Activated CD4-positive, alpha-beta T cell treated with anti-CD3 and anti-CD28 coated beads, Interleukin-2, amount 10 ng/mL, durations not matched to agents 24 days and 14 days (primary cell): Measurements from ENCODE around the gene PTCRA. TPM values are rescaled to one million over a fixed set of nuclear protein-coding genes. Genes with fewer than 3 reads are reported as not detected.
A peak's percentile ranks its signal among the peaks of the same experiment; 100 is the strongest.

Source experiments
- DNase-seq: peaks from one replicate; pipeline ENCODE4 v3.0.0; 2022
- H3K27ac Mint-ChIP-seq: one replicate; pipeline ENCODE4 v1.8.0; 2022; ENCODE audit warnings: mild to moderate bottlenecking, mixed read lengths
- H3K27me3 Mint-ChIP-seq: one replicate; pipeline ENCODE4 v1.8.0; 2022; ENCODE audit warnings: mixed read lengths
- H3K36me3 Mint-ChIP-seq: one replicate; pipeline ENCODE4 v1.8.0; 2022; ENCODE audit warnings: low read depth, mild to moderate bottlenecking, mixed read lengths
- H3K4me1 Mint-ChIP-seq: one replicate; pipeline ENCODE4 v1.8.0; 2021; ENCODE audit warnings: mixed read lengths
- H3K4me3 Mint-ChIP-seq: one replicate; pipeline ENCODE4 v1.8.0; 2022; ENCODE audit warnings: mild to moderate bottlenecking, moderate library complexity, mixed read lengths
- H3K9me3 Mint-ChIP-seq: one replicate; pipeline ENCODE4 v1.8.0; 2021; ENCODE audit warnings: mixed read lengths
- intact Hi-C: fragments of 100-400 bp; cut with micrococcal nuclease; formaldehyde crosslinking; loops from one replicate; pipeline ENCODE4 v1.15.1; 2023
- total RNA-seq: library from RNA; stranded (reverse); gene quantifications from 2 replicates; pipeline ENCODE4 v1.2.3, GENCODE V29; 2022

PTCRA gene
- total RNA-seq, 1 donor from 2014 or later = not detected

DNA sequence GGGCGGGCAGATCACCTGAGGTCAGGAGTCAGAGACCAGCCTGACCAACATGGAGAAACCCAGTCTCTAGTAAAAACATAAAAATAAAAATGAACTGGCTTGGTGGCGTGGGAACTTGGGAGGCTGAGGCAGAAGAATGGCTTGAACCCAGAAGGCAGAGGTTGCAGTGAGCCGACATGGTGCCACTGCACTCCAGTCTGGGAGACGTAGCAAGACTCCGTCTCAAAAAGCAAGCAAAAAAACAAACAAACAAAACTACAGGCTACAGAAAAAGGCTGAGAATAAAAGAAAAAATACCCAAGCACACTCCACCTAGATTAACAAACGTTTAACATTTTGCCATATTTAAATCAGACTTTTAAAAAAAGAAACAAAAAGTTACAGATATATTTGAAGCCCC is 5.9 kb downstream of the PTCRA start:
- intact Hi-C loops = no loop called here
- DNase-seq = no peak
- Mint-ChIP-seq H3K4me3 (no peak overlapping the region), H3K27ac (no peak overlapping the region), H3K27me3 (no peaks in the 10 kb centered on the region), H3K4me1 (no peaks in the 10 kb centered on the region), H3K36me3 (no peaks in the 10 kb centered on the region), H3K9me3 (no peaks in the 10 kb centered on the region)

DNA sequence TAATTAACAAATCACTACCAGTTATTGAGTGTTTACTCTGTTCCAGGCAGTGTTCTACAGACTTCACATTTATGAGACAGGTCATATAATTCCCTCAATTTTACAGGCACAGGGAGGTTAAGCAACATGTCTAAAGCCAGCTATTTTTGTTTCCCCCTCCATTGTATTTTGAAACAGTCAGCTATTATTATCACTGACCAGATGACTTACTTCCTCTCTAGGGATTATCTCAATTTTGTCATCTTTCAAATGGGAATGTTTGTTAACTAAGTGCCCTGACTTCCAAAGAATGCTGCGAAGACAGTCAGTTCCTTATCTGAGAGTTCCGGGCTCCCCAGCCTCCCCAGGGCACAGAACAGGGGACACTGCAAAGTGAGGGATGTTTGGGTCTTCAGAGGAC is 7.8 kb downstream of the PTCRA start:
- no peaks in the 10 kb centered on the region for H3K36me3 Mint-ChIP-seq
- no peaks in the 10 kb centered on the region for H3K9me3 Mint-ChIP-seq
- no peak overlapping the region for H3K4me3 Mint-ChIP-seq
- peaks cover 4% of the 10 kb centered on the region for H3K4me1 Mint-ChIP-seq
- no peak for DNase-seq
- intact Hi-C loops = no loop called here
- H3K27ac Mint-ChIP-seq = no peak overlapping the region
- no peaks in the 10 kb centered on the region for H3K27me3 Mint-ChIP-seq

DNA sequence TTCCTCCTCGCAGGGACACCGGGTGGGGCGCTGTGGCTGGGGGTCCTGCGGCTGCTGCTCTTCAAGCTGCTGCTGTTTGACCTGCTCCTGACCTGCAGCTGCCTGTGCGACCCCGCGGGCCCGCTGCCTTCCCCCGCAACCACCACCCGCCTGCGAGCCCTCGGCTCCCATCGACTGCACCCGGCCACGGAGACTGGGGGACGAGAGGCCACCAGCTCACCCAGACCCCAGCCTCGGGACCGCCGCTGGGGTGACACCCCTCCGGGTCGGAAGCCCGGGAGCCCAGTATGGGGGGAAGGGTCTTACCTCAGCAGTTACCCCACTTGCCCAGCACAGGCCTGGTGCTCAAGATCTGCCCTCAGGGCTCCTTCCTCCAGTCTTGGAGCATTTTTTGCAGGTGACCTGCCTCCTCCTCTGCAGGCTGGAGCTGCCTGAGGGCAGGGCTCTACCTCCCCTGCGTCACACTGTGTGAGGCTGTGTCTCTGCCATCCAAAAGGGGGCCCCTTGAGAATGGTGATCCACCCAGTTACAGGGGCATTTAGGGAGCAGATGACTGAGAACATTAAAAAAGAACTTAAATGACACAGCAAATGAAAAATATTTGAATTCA is 9.5 kb downstream of the PTCRA start:
- peaks cover 11% of the 10 kb centered on the region for H3K4me1 Mint-ChIP-seq
- no peak for DNase-seq
- H3K27ac Mint-ChIP-seq = no peak overlapping the region
- H3K27me3 Mint-ChIP-seq = no peaks in the 10 kb centered on the region
- intact Hi-C loops = no loop called here
- H3K9me3 Mint-ChIP-seq = no peaks in the 10 kb centered on the region
- H3K36me3 Mint-ChIP-seq = peaks cover 7% of the 10 kb centered on the region
- no peak overlapping the region for H3K4me3 Mint-ChIP-seq

DNA sequence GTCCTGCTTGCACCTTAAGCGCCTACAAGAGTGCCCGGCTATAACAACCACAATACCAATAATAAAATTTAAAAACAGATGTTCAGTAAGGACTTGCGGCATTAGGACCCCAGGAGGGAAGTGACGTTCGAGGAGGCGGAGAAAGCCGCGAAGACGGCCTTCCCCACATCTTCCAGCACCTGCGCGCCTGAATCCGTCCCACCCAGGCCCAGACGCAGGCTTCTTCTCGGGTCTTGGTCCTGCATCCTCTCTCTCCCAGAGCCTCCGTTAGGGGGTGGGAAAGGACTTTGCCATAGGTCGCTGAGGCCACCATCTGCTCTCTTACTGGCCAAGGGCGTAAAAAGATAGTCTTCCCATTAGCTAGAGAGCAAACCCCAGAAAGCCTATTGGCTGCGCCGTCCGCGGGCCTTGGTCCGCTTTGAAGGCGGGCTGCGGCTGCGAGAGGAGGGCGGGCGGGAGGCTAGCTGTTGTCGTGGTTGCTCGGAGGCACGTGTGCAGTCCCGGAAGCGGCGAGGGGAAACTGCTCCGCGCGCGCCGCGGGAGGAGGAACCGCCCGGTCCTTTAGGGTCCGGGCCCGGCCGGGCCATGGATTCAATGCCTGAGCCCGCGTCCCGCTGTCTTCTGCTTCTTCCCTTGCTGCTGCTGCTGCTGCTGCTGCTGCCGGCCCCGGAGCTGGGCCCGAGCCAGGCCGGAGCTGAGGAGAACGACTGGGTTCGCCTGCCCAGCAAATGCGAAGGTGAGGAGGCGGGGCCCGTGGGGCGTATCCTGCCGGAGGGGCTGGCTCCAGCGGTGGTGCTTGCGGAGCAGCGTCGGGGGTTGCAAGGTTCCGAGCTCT is 13.3 kb downstream of the PTCRA start, which contains the start of gene CNPY3:
TSS of gene CNPY3 (plus strand) at position 495 of the 835 bp plus-strand sequence. CDS start at position 586, 91 bp downstream.
- H3K27ac Mint-ChIP-seq = peak within 1 kb of the TSS; percentile 98
- H3K9me3 Mint-ChIP-seq = no peaks in the 10 kb centered on the region
- H3K27me3 Mint-ChIP-seq = no peaks in the 10 kb centered on the region
- H3K36me3 Mint-ChIP-seq = peaks cover 32% of the 10 kb centered on the region
- DNase-seq = peak; percentile 98
- peaks cover 34% of the 10 kb centered on the region for H3K4me1 Mint-ChIP-seq
- peak within 1 kb of the TSS; percentile 91 for H3K4me3 Mint-ChIP-seq
- intact Hi-C loops = loop anchor here (1.0 to 2.0 kb wide), 10 partner anchors 28 to 242 kb away; partner anchors contain the start of genes CUL7, KLC4, KLHDC3 and MRPL2

DNA sequence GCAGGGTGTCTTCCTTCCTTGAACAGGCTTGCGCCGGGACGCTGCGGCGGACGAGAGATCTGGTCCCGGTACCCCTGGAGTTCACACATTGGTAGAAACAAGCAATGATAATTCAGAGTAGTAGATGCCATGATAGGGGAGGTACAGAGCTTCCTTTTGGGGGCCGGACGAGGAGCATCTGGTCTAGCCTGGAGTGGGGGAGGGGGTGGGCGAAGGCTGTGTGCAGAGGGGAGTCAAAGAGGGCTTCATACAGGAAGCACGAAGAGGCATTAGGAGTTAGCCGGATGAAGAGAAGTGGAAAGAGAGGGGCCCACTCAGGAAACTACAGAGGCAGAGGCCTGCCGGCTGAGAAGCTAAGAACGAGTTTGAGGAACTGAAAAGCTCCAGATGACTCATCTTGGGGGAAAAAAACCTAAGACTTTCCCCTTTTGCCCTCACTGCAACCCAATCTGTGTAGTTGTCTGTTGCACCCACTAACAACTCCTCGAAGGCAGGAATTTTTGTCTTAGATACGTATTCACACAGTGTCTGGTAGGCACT is 14.0 kb downstream of the PTCRA start:
- peak; percentile 87 for DNase-seq
- no peaks in the 10 kb centered on the region for H3K9me3 Mint-ChIP-seq
- intact Hi-C loops = loop anchor here (1.0 to 2.0 kb wide), 10 partner anchors 29 to 241 kb away; partner anchors contain the start of genes CUL7, KLC4, KLHDC3 and MRPL2

DNA sequence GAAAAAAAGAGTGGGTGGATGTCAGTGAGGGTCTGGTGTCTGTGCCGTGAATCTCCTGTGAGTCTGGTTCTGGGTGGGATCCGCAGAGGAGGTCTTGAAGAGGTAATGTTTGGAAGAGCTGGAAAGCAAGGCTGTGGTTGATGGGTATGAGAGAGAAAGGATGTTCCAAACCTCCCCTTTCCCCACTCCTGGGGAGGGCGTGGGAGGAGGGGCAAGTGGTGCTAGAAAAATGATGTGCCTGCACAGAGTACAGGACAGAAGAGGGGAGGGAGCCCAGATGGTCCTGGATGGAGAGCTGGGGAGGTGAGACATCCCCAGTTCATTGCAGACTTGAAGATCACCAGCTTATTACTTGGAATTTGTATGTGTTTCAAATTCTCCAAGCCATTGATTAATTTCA is 16.6 kb downstream of the PTCRA start:
- no peak for DNase-seq
- intact Hi-C loops = no loop called here
- peaks cover 53% of the 10 kb centered on the region for H3K36me3 Mint-ChIP-seq

More for the DNA sequence above, 14.0 kb downstream of the PTCRA start:
- H3K4me1 Mint-ChIP-seq = peaks cover 34% of the 10 kb centered on the region
- no peaks in the 10 kb centered on the region for H3K27me3 Mint-ChIP-seq
- peak overlapping the region; percentile 98 for H3K27ac Mint-ChIP-seq
- peak overlapping the region; percentile 91 for H3K4me3 Mint-ChIP-seq
- peaks cover 37% of the 10 kb centered on the region for H3K36me3 Mint-ChIP-seq

DNA sequence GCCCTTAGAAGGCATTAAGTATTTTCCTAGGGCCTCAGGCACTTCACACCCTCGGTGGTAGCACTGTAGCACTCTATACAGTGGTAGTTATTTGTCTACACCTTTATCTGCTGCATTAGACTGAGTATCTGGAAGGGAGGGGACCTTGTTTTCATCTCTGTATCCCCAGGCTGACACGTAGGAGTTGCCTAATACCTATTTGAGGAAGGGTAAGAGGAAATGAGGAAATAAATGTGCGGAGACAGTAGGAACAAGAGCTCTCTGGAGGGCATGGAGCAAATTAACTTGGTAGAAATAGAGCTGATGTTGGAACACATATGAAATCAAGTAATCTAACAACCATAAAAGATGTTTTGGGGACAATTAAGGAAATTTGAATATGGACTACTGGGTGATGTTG is 17.4 kb downstream of the PTCRA start:
- Mint-ChIP-seq H3K4me3 (no peak overlapping the region), H3K27ac (no peak overlapping the region), H3K36me3 (peaks cover 57% of the 10 kb centered on the region), H3K27me3 (no peaks in the 10 kb centered on the region), H3K9me3 (no peaks in the 10 kb centered on the region), H3K4me1 (peaks cover 34% of the 10 kb centered on the region)
- intact Hi-C loops = no loop called here
- no peak for DNase-seq

More for the DNA sequence above, 16.6 kb downstream of the PTCRA start:
- Mint-ChIP-seq H3K9me3 (no peaks in the 10 kb centered on the region), H3K27me3 (no peaks in the 10 kb centered on the region), H3K27ac (peak overlapping the region; percentile 10), H3K4me3 (peak overlapping the region; percentile 55), H3K4me1 (peaks cover 34% of the 10 kb centered on the region)

DNA sequence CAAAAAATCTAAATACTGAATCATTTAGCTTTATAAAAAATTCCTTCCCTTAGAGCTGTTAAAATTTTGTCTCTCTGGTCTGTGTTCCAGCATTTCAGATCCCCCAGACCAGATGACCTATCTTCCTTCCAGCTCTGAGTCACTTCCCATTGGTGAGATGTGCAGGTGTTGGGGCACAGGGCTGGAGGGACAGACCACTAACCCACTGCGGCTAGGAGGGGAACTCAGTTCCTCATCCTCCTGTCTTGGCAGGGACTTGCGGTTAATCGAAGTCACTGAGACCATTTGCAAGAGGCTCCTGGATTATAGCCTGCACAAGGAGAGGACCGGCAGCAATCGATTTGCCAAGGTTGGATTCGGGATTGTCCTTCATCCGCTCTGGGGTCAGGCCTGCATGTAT is 19.5 kb downstream of the PTCRA start:
- no peak for DNase-seq
- intact Hi-C loops = no loop called here
- H3K27me3 Mint-ChIP-seq = no peaks in the 10 kb centered on the region
- H3K27ac Mint-ChIP-seq = no peak overlapping the region
- H3K9me3 Mint-ChIP-seq = no peaks in the 10 kb centered on the region
- H3K4me3 Mint-ChIP-seq = no peak overlapping the region
- peaks cover 24% of the 10 kb centered on the region for H3K4me1 Mint-ChIP-seq
- H3K36me3 Mint-ChIP-seq = peaks cover 66% of the 10 kb centered on the region

DNA sequence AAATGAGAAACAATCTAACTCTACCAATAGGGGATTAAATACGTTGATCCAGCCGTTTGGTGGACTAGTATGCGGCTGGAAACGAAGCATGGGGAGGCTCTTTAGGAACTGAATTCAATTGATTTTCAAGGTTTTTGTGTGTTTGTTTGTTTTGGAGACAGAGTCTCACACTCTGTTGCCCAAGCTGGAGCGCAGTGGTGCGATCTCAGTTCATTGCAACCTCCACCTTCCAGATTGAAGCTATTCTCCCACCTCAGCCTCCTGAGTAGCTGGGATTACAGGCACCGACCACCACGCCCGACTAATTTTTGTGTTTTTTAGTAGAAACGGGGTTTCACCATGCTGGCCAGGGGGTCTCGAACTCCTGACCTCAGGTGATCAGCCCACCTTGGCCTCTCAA is 20.5 kb downstream of the PTCRA start:
- intact Hi-C loops = no loop called here
- Mint-ChIP-seq H3K9me3 (no peaks in the 10 kb centered on the region), H3K36me3 (peaks cover 69% of the 10 kb centered on the region), H3K27me3 (no peaks in the 10 kb centered on the region), H3K27ac (no peak overlapping the region), H3K4me1 (peaks cover 16% of the 10 kb centered on the region), H3K4me3 (no peak overlapping the region)
- DNase-seq = no peak

DNA sequence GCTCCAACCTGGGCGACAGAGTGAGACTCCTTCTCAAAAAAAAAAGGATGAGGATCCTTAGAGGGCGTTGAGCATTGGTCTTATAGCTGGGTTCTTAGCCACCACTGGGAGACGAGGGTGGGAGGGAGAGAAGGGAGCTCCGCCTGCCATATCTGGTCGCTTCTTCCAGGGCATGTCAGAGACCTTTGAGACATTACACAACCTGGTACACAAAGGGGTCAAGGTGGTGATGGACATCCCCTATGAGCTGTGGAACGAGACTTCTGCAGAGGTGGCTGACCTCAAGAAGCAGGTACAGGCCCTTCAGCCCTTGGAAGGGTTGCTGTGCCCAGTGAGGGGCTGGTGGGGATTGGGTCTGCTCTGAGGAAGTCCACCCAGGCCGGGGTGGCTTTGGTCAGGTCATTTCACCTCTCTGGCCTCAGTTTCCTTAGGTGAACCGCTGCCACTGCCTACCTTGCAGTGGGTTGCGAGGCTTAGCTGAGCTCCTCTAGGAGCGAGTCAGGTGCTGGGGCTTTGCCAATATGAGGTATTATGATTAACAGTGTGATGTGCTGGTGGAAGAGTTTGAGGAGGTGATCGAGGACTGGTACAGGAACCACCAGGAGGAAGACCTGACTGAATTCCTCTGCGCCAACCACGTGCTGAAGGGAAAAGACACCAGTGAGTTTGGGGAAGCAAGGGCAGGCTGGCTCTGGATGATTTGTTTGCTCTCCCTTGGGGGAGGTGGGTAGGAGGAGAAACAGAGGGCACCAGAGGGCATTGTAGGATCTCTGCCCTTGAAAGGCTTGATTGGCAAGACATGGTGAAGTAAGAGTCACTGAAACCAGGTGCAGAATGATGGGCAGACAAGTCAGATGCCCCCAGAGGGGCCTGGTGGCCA is 21.9 kb downstream of the PTCRA start:
- no peak for DNase-seq
- Mint-ChIP-seq H3K27me3 (no peaks in the 10 kb centered on the region), H3K4me1 (peaks cover 7% of the 10 kb centered on the region), H3K36me3 (peaks cover 61% of the 10 kb centered on the region), H3K27ac (peak overlapping the region; percentile 22), H3K9me3 (no peaks in the 10 kb centered on the region), H3K4me3 (no peak overlapping the region)
- intact Hi-C loops = no loop called here

DNA sequence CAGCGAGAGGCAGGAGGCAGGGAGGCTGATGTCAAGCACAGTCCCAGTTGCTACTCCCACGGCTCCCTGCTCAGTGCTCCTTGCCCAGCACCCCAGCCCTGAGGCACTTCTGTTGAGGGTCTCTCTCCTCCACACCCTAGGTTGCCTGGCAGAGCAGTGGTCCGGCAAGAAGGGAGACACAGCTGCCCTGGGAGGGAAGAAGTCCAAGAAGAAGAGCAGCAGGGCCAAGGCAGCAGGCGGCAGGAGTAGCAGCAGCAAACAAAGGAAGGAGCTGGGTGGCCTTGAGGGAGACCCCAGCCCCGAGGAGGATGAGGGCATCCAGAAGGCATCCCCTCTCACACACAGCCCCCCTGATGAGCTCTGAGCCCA is 22.6 kb downstream of the PTCRA start:
- H3K27ac Mint-ChIP-seq = no peak overlapping the region

DNA sequence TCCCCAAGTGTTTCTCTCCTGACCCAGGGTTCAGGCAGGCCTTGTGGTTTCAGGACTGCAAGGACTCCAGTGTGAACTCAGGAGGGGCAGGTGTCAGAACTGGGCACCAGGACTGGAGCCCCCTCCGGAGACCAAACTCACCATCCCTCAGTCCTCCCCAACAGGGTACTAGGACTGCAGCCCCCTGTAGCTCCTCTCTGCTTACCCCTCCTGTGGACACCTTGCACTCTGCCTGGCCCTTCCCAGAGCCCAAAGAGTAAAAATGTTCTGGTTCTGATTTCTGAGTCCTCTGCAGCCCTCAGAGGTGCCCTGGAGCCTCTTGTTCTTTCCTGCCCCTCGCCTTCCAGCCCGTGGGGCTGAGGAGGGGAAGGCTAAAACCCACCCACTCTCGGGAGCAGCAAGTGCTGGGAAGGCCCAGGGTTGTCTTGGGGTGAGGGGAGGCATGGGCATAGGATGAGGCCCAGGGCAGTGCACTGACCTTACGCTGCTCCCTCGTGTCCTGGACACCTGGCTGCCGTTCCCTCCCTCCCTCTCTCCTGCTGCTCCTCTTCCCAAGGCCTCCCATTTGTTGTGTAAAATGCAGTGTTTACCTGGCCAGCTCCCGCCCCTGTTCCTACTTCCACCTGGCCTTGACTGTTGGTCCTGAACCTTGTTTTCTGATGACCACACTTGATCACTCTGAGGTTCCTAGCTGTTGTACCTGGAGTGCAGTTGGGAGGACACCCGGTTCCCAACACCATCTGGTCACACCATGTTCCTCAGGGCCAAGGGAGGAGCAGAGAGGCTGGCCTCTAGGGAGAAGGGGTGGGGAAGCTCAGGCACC is 23.3 kb downstream of the PTCRA start:
- intact Hi-C loops = no loop called here

More for the DNA sequence above, 22.6 kb downstream of the PTCRA start:
- intact Hi-C loops = no loop called here
- Mint-ChIP-seq H3K27me3 (no peaks in the 10 kb centered on the region), H3K9me3 (no peaks in the 10 kb centered on the region), H3K36me3 (peaks cover 58% of the 10 kb centered on the region), H3K4me1 (peaks cover 1% of the 10 kb centered on the region), H3K4me3 (no peak overlapping the region)
- no peak for DNase-seq

DNA sequence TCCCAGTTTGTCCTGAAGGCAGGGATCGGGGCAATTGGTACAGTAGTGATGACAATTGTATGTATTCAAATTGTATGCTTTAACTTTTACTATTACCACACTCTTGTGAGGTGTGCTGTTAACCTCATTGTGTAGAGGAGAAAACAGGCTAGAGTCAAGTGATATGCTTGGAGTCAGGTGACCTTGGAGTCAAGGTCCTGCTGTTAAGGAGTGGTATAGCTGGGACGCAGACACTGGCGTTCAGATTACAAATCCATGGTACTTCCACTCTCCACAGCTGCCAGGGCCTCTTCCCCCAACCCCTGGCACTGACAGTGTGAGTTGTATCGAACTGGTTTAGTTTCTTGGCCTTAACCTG is 23.9 kb downstream of the PTCRA start:
- Mint-ChIP-seq H3K4me3 (no peak overlapping the region), H3K36me3 (peaks cover 53% of the 10 kb centered on the region), H3K27ac (no peak overlapping the region), H3K27me3 (no peaks in the 10 kb centered on the region), H3K9me3 (no peaks in the 10 kb centered on the region), H3K4me1 (no peaks in the 10 kb centered on the region)
- DNase-seq = no peak
- intact Hi-C loops = no loop called here

More for the DNA sequence above, 23.3 kb downstream of the PTCRA start:
- no peak for DNase-seq
- Mint-ChIP-seq H3K4me3 (no peak overlapping the region), H3K4me1 (no peaks in the 10 kb centered on the region), H3K27ac (peak overlapping the region; percentile 6), H3K9me3 (no peaks in the 10 kb centered on the region), H3K36me3 (peaks cover 56% of the 10 kb centered on the region), H3K27me3 (no peaks in the 10 kb centered on the region)
